NT2/D1 (cell line): ENCODE measurements around the gene EPB41L4A.

Experiments
- SUZ12 ChIP-seq: IDR thresholded peaks from 2 replicates; pipeline ENCODE4 v1.6.1; 2011; ENCODE audit not compliant: insufficient read length, insufficient read depth; ENCODE audit errors: extremely low read depth
- YY1 ChIP-seq: IDR thresholded peaks from 2 replicates; pipeline ENCODE4 v1.6.1; 2011; ENCODE audit not compliant: insufficient read length, insufficient read depth
- ZNF274 ChIP-seq: IDR thresholded peaks from 2 replicates; pipeline ENCODE4 v1.6.1; 2011; ENCODE audit warnings: mild to moderate bottlenecking, low read depth, low read length

- no peak for TF ChIP-seq SUZ12
- TF ChIP-seq YY1 = no peak
- no peak for TF ChIP-seq ZNF274
Observed at GRCh38 chr5:112258571-112258970, 160.5 kb downstream of the EPB41L4A start.
